Spleen (tissue), 11 donors: ENCODE results near the gene SLC35B4. TPM values are rescaled to one million over a fixed set of nuclear protein-coding genes. Genes with fewer than 3 reads are reported as not detected.

ENCODE experiments used
- DNase-seq: peaks from one replicate; pipeline ENCODE4 v3.0.0-alpha.2; 2020
- H3K27ac ChIP-seq, 8 donors: fragments of 200-600 bp; sonication (generic) in 7 of 8; 1 replicate in 4 of 8; 2 replicates in 4 of 8; pipeline versions ENCODE4 v1.5.0 to v1.8.0; 2016 to 2021; ENCODE audit warnings: inconsistent platforms in 4 of 8, mild to moderate bottlenecking in 4 of 8, moderate library complexity in 1 of 8
- H3K27me3 ChIP-seq, 7 donors: fragments of 200-600 bp; sonication (generic) in 6 of 7; replicated peaks in 1 of 7; 1 replicate in 4 of 7; 2 replicates in 3 of 7; pipeline versions ENCODE4 v1.5.0 to v1.8.0; 2016 to 2021; ENCODE audit warnings: inconsistent platforms in 3 of 7, mild to moderate bottlenecking in 1 of 7
- H3K36me3 ChIP-seq, 6 donors: fragments of 200-600 bp; sonication (generic) in 5 of 6; 1 replicate in 4 of 6; 2 replicates in 2 of 6; pipeline versions ENCODE4 v1.5.0 to v1.8.0; 2016 to 2021; ENCODE audit warnings: inconsistent platforms in 2 of 6
- H3K4me1 ChIP-seq, 6 donors: fragments of 200-600 bp; sonication (generic) in 5 of 6; 1 replicate in 3 of 6; 2 replicates in 3 of 6; pipeline versions ENCODE4 v1.5.0 to v1.8.0; 2016 to 2021; ENCODE audit warnings: inconsistent platforms in 3 of 6
- H3K4me3 ChIP-seq, 8 donors: fragments of 200-600 bp; sonication (generic) in 7 of 8; 1 replicate in 4 of 8; 2 replicates in 4 of 8; pipeline versions ENCODE4 v1.5.0 to v1.8.0; 2016 to 2021; ENCODE audit warnings: inconsistent platforms in 4 of 8, mild to moderate bottlenecking in 4 of 8, moderate library complexity in 2 of 8
- H3K9me3 ChIP-seq, 8 donors: fragments of 200-600 bp; sonication (generic) in 7 of 8; 1 replicate in 4 of 8; 2 replicates in 4 of 8; pipeline versions ENCODE4 v1.5.0 to v1.8.0; 2016 to 2021; ENCODE audit warnings: inconsistent platforms in 4 of 8
- CTCF ChIP-seq, 11 experiments: fragments of 200-600 bp in 7 of 11; fragments of 450-650 bp in 4 of 11; sonication (generic) in 4 of 11; IDR thresholded peaks in 8 of 11; conservative IDR thresholded peaks in 3 of 11; 1 replicate in 7 of 11; 2 replicates in 4 of 11; pipeline versions ENCODE4 v1.4.0 to v1.8.0; 2016 to 2021; ENCODE audit warnings: antibody characterized with exemption in 11 of 11, inconsistent platforms in 4 of 11, mild to moderate bottlenecking in 1 of 11
- POLR2A ChIP-seq, 3 donors: fragments of 450-650 bp; IDR thresholded peaks; one replicate each; pipeline ENCODE4 v1.5.1; 2017; ENCODE audit warnings: antibody characterized with exemption in 3 of 3, mild to moderate bottlenecking in 1 of 3
- POLR2AphosphoS5 ChIP-seq, 3 donors: sonication (generic); formaldehyde crosslinking; IDR thresholded peaks; one replicate each; pipeline ENCODE4 v1.5.1; 2017; ENCODE audit warnings: antibody characterized with exemption in 3 of 3
- WGBS, 5 donors: extraction: QIAGEN DNeasy Blood & Tissue Kit in 3 of 5; methylation state at CpG; one replicate each; pipeline versions ENCODE4 v1.1.5 to v1.1.7; 2013 to 2018; 5-methylcytosine and 5-hydroxymethylcytosine counted together
- intact Hi-C: fragments of 100-400 bp; cut with DNase I; formaldehyde crosslinking; loops from one replicate; pipeline ENCODE4 v1.15.0; 2023; ENCODE audit warnings: low total_unique reads
- polyA plus RNA-seq, 3 donors: library from polyadenylated mRNA; stranded (reverse); fragments of 200-250 nt; gene quantifications; one replicate each; pipeline ENCODE4 v1.2.1, GENCODE V29; 2013
- total RNA-seq, 7 donors: library from RNA; depleted of rRNA in 3 of 7; stranded (reverse); fragments of >200 nt in 3 of 7; fragmentation: NEBNext Ultra II Directional in 4 of 7; extraction: Animal tissue kit (Norgen Biotek cat#: 25700) in 4 of 7; gene quantifications; one replicate each; pipeline versions ENCODE4 v1.1.0 to v1.2.1, GENCODE V29; 2016 to 2021
- donor health status: healthy with polysubstance abuse.
- donor health status: DM: no; HTN: no; CAD: no; lungs with moderate emphysema.
- donor health status: DM: no; HTN: no; CAD: no.
- donor health status: Bipolar disorder and iron deficiency.
- donor health status: healthy.
- donor health status: DM: no; HTN: no; CAD: no.
- donor health status: DM: yes; HTN: yes; CAD: no.

Gene SLC35B4
- total and polyA plus RNA-seq, 10 donors = 3.4 to 19.0 (median 11.9) TPM

- H3K4me3 ChIP-seq = peak overlapping the region in 7 of 8 donors; percentile 78 to 96 (median 93)
- no peak for DNase-seq
- H3K36me3 ChIP-seq = peaks cover 0 to under 1% (median 0%) of the 10 kb centered on the region in 6 donors
- peaks cover 0 to 5% (median 0%) of the 10 kb centered on the region in 7 donors for H3K27me3 ChIP-seq
- TF ChIP-seq POLR2AphosphoS5 (IDR thresholded peaks at IDR 0.05) (no peak), POLR2A (IDR thresholded peaks at IDR 0.05) (no peak), CTCF (IDR thresholded peaks at IDR 0.05 in 8 of 11, conservative IDR thresholded peaks at IDR 0.05 in 3 of 11) (no peak)
- intact Hi-C loops = no loop called here
- peak overlapping the region in 5 of 8 donors; percentile 75 to 84 (median 83) for H3K27ac ChIP-seq
- H3K4me1 ChIP-seq = peaks cover 4 to 26% (median 14%) of the 10 kb centered on the region in 6 donors
- 74 to 78% (median 77%) methylated on average over 7 of the region's 7 CpGs for WGBS, 5 donors
- H3K9me3 ChIP-seq = no peaks in the 10 kb centered on the region
These were observed 704 bp upstream of the SLC35B4 start for GRCh38 chr7:134317434-134317833.

DNA sequence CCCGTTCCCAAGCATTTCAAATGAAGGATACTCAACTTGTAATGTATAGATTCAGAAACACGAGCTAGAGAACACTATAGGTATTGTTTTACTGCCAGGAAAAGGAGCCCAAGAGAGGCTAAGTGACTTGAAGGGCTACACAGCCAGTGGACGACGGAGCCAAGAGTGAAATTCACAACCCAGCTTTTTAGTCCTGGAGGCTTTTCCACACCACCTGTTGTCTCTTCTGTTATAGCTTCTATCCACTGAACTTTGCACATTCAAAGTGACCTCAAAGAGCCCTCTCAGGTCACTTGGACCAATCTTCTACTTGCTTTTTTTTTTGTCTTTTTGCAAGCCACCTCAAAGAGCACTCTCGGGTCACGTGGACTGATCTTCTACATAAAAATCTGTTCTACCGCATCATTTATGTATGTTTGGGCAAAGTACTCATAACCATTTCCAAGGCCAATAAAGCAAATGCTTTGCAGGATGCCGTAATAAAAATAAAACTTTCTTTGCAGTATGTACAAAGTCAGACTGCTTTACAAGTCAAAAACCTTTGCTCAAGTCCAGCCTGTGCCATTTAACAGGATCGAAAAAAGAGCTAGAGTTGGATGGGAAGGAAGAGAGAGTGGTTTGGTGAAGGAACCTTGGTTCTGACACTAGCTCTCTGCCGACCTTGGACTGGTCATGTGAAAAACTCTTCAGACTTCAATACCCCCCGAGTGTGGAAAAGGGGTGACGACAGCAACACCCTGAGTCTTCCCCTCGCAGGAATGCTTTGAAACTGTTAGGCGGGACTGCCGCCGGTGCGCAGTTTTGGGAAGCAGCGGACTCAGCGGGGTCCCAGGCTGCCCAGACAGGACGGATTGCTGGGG is 821 bp downstream of the SLC35B4 start:
- H3K27ac ChIP-seq = peak overlapping the region; percentile 27 to 84 (median 80)
- H3K9me3 ChIP-seq = no peaks in the 10 kb centered on the region
- no peak for TF ChIP-seq POLR2AphosphoS5 (IDR thresholded peaks at IDR 0.05)
- no peak for TF ChIP-seq POLR2A (IDR thresholded peaks at IDR 0.05)
- no peak for TF ChIP-seq CTCF (IDR thresholded peaks at IDR 0.05 in 8 of 11, conservative IDR thresholded peaks at IDR 0.05 in 3 of 11)
- intact Hi-C loops = no loop called here
- 25 to 31% (median 29%) methylated on average over 18 to 20 of the region's 20 CpGs for WGBS, 5 donors
- H3K4me3 ChIP-seq = peak overlapping the region; percentile 78 to 96 (median 92)
- peaks cover 0 to 5% (median 0%) of the 10 kb centered on the region in 6 donors for H3K36me3 ChIP-seq
- H3K27me3 ChIP-seq = no peaks in the 10 kb centered on the region
- no peak for DNase-seq
- H3K4me1 ChIP-seq = peaks cover 4 to 26% (median 14%) of the 10 kb centered on the region in 6 donors

GRCh38 chr7:134313543-134313942 is 3.2 kb downstream of the SLC35B4 start:
- DNase-seq = no peak
- 86 to 98% (median 92%) methylated on average over 1 of the region's 1 CpG for WGBS, 5 donors
- H3K4me3 ChIP-seq = no peak overlapping the region
- peaks cover 0 to 9% (median 0%) of the 10 kb centered on the region in 6 donors for H3K36me3 ChIP-seq
- no peak overlapping the region for H3K27ac ChIP-seq
- H3K4me1 ChIP-seq = peaks cover 4 to 33% (median 16%) of the 10 kb centered on the region in 6 donors
- no peaks in the 10 kb centered on the region for H3K27me3 ChIP-seq
- TF ChIP-seq POLR2A (IDR thresholded peaks at IDR 0.05) = no peak
- TF ChIP-seq POLR2AphosphoS5 (IDR thresholded peaks at IDR 0.05) = no peak
- no peaks in the 10 kb centered on the region for H3K9me3 ChIP-seq
- intact Hi-C loops = no loop called here

DNA sequence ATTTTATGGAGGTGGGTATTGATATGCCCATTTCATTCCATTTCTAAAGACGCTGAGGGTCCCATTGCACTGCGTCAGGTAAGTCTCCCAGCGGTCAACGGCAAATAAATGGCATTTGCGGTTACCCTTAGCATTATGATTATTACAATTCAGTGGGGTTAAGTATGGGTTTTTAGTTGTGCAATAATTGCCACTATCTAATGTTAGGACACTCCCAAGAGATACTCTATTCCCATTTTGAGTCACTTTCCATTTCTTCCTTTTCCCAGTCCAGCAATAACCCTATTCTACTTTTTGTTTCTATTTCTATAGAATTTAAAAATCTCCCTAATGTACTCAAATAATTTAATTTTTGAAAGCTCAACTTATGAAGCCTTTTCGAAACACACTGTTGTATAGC is 4.0 kb downstream of the SLC35B4 start:
- intact Hi-C loops = no loop called here
- TF ChIP-seq POLR2AphosphoS5 (IDR thresholded peaks at IDR 0.05) (no peak), CTCF (IDR thresholded peaks at IDR 0.05 in 8 of 11, conservative IDR thresholded peaks at IDR 0.05 in 3 of 11) (no peak), POLR2A (IDR thresholded peaks at IDR 0.05) (no peak)
- no peak for DNase-seq

More for the DNA sequence above, 4.0 kb downstream of the SLC35B4 start:
- no peak overlapping the region for H3K27ac ChIP-seq
- H3K27me3 ChIP-seq = no peaks in the 10 kb centered on the region
- WGBS, 5 donors = 80 to 91% (median 87%) methylated on average over 6 of the region's 6 CpGs
- H3K9me3 ChIP-seq = no peaks in the 10 kb centered on the region
- H3K4me1 ChIP-seq = peaks cover 4 to 33% (median 16%) of the 10 kb centered on the region in 6 donors
- peaks cover 0 to 17% (median 2%) of the 10 kb centered on the region in 6 donors for H3K36me3 ChIP-seq
- no peak overlapping the region for H3K4me3 ChIP-seq
